Stimulated activated CD8-positive, alpha-beta memory T cell treated with anti-CD3 and anti-CD28 coated beads, Interleukin-2, amount 100 ng/mL, for 1 hour (primary cell): ENCODE measurements around the gene MAP3K8.
"Not testable (repeated sequence)": the region's sequence is repeated elsewhere in the genome, so short reads cannot be mapped to it uniquely, and the experiment has no call there.

ENCODE experiments used
- DNase-seq, 2 donors: peaks; one replicate each; pipeline ENCODE4 v3.0.0-alpha.2; 2020; ENCODE audit warnings: low read depth in 2 of 2

MAP3K8 gene

GRCh38 chr10:30447125-30447799, 13.3 kb downstream of the MAP3K8 start:
- DNase-seq = no peak

- DNase-seq = no peak
These were observed 14.1 kb downstream of the MAP3K8 start for GRCh38 chr10:30448092-30448491.

- DNase-seq = no peak
These were observed 20.0 kb downstream of the MAP3K8 start for GRCh38 chr10:30453764-30454527.

- DNase-seq = no peak
These were observed 20.9 kb downstream of the MAP3K8 start for GRCh38 chr10:30454744-30455510.

GRCh38 chr10:30455816-30456215, 21.8 kb downstream of the MAP3K8 start:
- no peak for DNase-seq

- peak in 1 of 2 donors; percentile 16 for DNase-seq
These were observed 22.3 kb downstream of the MAP3K8 start for GRCh38 chr10:30456266-30456665.

- DNase-seq = no peak
These were observed 25.3 kb downstream of the MAP3K8 start for GRCh38 chr10:30459283-30459682.

- DNase-seq = no peak
These were observed 26.1 kb downstream of the MAP3K8 start for GRCh38 chr10:30460121-30460520.

GRCh38 chr10:30462513-30462912, 28.5 kb downstream of the MAP3K8 start:
- no peak for DNase-seq

- no peak for DNase-seq
These were observed 30.0 kb downstream of the MAP3K8 start for GRCh38 chr10:30463944-30464451.

- no peak for DNase-seq
These were observed 30.7 kb downstream of the MAP3K8 start for GRCh38 chr10:30464675-30465074.

GRCh38 chr10:30466445-30466844, 32.5 kb downstream of the MAP3K8 start:
- no peak for DNase-seq

GRCh38 chr10:30467651-30468338, 33.8 kb downstream of the MAP3K8 start:
- DNase-seq = no peak

- DNase-seq = no peak
These were observed 38.6 kb downstream of the MAP3K8 start for GRCh38 chr10:30472414-30473155.

- not testable (repeated sequence) for DNase-seq
These were observed 41.5 kb downstream of the MAP3K8 start for GRCh38 chr10:30475515-30475914.

- DNase-seq = no peak
These were observed 42.6 kb downstream of the MAP3K8 start for GRCh38 chr10:30476511-30477155.

GRCh38 chr10:30479513-30479912, 45.5 kb downstream of the MAP3K8 start:
- not testable (repeated sequence) for DNase-seq

GRCh38 chr10:30481603-30482002, 47.6 kb downstream of the MAP3K8 start:
- no peak for DNase-seq

- DNase-seq = no peak
These were observed 54.3 kb downstream of the MAP3K8 start for GRCh38 chr10:30488316-30488715.

GRCh38 chr10:30489346-30489745, 55.4 kb downstream of the MAP3K8 start:
- DNase-seq = no peak
